ENCODE measurements around the gene UBE2G1. TPM values are rescaled to one million over a fixed set of nuclear protein-coding genes. Genes with fewer than 3 reads are reported as not detected.

Gene UBE2G1
- polyA plus RNA-seq, 1 experiment, result 51.5 TPM

DNA sequence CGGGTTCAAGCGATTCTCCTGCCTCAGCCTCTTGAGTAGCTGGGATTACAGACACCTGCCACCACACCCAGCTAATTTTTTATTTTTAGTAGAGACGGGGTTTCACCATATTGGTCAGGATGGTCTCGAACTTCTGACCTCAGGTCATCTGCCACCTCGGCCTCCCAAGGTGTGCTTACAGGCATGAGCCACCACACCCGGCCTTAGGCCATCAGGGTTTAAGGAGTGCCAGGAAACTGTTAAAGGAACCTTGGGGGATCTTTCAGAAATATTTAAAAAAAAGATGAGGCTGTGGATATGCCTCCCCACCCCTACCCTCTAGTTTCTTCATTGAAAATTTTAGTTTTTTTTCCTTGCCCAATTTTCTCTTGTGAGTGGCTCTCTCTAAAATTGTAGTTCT is 31.4 kb upstream of the UBE2G1 start:
- Histone ChIP-seq H3K27me3 (ENCODE audit: control insufficient read depth, insufficient read depth, low read length) (peaks cover 9% of the 10 kb centered on the region), H3K9me3 (ENCODE audit: control insufficient read depth, insufficient read depth, low read length) (no peaks in the 10 kb centered on the region), H3K4me3 (ENCODE audit: low read depth, low read length) (no peak overlapping the region), H3K27ac (ENCODE audit: low read depth, low read length) (no peak overlapping the region)
- no peak for DNase-seq (ENCODE audit: low read depth, low spot score)
- CTCF ChIA-PET, result no interaction called here
- POLR2A ChIA-PET, result interaction anchor here (0.6 kb wide), 1 partner anchor 133 kb away, joined by 3 read pairs; no protein-coding TSS in a partner anchor
- TF ChIP-seq, protein P1, sequence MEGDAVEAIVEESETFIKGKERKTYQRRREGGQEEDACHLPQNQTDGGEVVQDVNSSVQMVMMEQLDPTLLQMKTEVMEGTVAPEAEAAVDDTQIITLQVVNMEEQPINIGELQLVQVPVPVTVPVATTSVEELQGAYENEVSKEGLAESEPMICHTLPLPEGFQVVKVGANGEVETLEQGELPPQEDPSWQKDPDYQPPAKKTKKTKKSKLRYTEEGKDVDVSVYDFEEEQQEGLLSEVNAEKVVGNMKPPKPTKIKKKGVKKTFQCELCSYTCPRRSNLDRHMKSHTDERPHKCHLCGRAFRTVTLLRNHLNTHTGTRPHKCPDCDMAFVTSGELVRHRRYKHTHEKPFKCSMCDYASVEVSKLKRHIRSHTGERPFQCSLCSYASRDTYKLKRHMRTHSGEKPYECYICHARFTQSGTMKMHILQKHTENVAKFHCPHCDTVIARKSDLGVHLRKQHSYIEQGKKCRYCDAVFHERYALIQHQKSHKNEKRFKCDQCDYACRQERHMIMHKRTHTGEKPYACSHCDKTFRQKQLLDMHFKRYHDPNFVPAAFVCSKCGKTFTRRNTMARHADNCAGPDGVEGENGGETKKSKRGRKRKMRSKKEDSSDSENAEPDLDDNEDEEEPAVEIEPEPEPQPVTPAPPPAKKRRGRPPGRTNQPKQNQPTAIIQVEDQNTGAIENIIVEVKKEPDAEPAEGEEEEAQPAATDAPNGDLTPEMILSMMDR (IDR thresholded peaks at IDR 0.05; ENCODE audit: low read depth, low read length), result no peak

DNA sequence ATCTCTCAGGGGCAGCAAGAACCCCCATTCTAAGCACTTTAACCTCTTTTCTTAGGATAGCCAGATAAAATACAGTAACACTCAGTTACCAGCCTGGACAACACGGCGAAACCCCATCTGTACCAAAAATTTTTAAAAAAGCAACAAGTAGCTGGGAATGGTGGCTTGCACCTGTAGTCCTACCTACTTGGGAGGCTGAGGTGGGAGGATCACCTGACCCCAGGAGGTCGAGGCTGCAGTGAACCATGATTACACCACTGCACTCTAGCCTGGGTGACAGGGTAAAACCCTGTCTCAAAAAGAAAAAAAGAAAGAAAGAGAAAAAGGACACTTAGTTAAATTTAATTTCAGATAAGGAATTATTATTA is 28.6 kb upstream of the UBE2G1 start:
- POLR2A ChIA-PET, result no interaction called here
- H3K27me3 ChIP-seq (ENCODE audit: control insufficient read depth, insufficient read depth, low read length), result peaks cover 9% of the 10 kb centered on the region
- CTCF ChIA-PET, result interaction anchor here (0.7 to 1.4 kb wide), 2 partner anchors 26 to 82 kb away, joined by 3 to 5 read pairs; no protein-coding TSS in a partner anchor
- no peaks in the 10 kb centered on the region for H3K9me3 ChIP-seq (ENCODE audit: control insufficient read depth, insufficient read depth, low read length)
- no peak overlapping the region for H3K27ac ChIP-seq (ENCODE audit: low read depth, low read length)
- no peak overlapping the region for H3K4me3 ChIP-seq (ENCODE audit: low read depth, low read length)
- TF ChIP-seq, protein P1 (IDR thresholded peaks at IDR 0.05; ENCODE audit: low read depth, low read length), result no peak
- DNase-seq (ENCODE audit: low read depth, low spot score), result no peak

DNA sequence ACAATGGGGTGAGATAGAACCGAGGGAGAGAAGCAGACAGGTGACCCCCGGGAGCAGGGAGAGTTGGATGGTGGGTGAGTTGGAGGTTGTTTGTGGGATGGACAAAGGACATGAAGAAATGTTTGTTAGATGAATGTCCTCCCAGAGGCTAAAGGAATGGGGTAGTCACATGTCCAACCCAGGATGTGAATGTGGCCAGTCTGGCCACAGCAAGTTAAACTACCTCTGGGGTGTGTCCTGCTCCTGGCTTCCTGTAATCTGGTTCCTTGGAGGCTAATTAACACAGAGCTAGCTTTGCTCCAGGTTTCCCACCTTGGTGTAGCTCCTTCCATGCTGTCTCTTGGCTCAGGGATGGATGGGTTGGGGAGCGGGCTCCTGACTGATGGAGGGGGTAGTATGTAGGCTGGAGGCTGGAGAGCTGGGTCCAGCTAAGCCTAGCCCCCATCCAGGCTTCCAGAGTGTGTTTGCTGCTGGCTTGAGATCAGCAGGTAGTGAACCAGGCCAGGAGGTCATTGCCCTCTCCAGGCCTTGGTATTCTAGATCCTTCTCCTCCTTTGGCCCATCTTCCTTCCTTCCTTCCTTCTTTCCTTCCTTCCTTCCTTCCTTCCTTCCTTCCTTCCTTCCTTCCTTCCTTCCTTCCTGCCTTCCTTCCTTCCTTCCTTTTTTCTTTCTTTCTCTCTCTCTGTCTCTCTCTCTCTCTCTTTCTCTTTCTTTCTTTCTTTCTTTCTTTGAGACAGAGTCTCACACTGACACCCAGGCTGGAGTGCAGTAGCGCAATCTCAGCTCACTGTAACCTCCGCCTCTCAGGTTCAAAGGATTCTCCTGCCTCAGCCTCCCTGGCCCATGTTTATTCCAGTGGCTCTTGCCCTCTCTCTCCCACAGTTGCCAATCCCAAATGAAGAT is 28.0 kb upstream of the UBE2G1 start:
- POLR2A ChIA-PET, result no interaction called here
- DNase-seq (ENCODE audit: low read depth, low spot score), result no peak

DNA sequence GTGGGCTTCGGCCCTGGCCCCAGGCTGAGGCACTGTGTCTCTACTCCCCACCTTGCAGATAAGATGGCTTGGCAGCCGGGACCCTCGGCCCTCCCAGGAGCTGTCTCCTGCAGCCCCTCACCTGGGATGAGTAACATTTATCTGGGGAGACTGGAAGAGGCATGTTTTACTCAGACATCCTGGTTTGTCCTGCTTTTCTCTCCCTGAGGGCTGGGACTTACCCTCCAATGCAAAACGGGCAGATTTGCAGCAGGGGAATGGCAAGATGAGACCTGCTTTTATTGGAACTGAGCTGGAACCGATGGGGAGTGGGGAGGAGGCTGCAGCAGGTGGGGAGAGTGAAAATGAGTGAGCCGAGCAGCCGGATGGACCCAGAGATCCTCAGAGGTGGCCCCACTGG is 27.3 kb upstream of the UBE2G1 start:
- POLR2A ChIA-PET, result no interaction called here
- no peak overlapping the region for H3K27ac ChIP-seq (ENCODE audit: low read depth, low read length)
- CTCF ChIA-PET, result no interaction called here
- H3K9me3 ChIP-seq (ENCODE audit: control insufficient read depth, insufficient read depth, low read length), result no peaks in the 10 kb centered on the region
- DNase-seq (ENCODE audit: low read depth, low spot score), result no peak
- TF ChIP-seq, protein P1 (IDR thresholded peaks at IDR 0.05; ENCODE audit: low read depth, low read length), result no peak
- peaks cover 9% of the 10 kb centered on the region for H3K27me3 ChIP-seq (ENCODE audit: control insufficient read depth, insufficient read depth, low read length)
- H3K4me3 ChIP-seq (ENCODE audit: low read depth, low read length), result no peak overlapping the region

More for the DNA sequence above, 28.0 kb upstream of the UBE2G1 start:
- H3K9me3 ChIP-seq (ENCODE audit: control insufficient read depth, insufficient read depth, low read length), result no peaks in the 10 kb centered on the region
- H3K27ac ChIP-seq (ENCODE audit: low read depth, low read length), result no peak overlapping the region
- CTCF ChIA-PET, result interaction anchor here (0.7 kb wide), 1 partner anchor 82 kb away, joined by 3 read pairs; no protein-coding TSS in a partner anchor
- no peak overlapping the region for H3K4me3 ChIP-seq (ENCODE audit: low read depth, low read length)
- H3K27me3 ChIP-seq (ENCODE audit: control insufficient read depth, insufficient read depth, low read length), result peaks cover 9% of the 10 kb centered on the region
- TF ChIP-seq, protein P1 (IDR thresholded peaks at IDR 0.05; ENCODE audit: low read depth, low read length), result no peak

DNA sequence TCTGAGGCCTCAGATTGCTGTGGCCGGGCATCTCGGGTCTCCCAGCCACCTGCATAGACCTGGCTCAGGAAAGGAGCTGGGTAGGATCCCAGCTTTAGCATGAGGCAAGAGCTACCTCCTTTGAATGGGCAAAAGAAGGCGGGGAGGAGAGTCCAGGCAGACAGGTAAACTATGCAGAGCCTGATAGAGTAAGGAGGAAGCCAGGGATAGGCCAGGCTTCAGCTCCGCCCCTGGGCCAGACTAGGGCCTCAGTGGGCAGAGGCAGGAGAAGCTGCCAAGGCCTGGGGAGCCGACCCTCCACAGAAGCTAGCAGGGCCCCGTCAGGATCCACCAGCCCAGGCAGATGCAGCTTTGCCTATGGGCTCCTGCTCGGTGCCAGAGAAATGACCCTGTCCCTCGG is 22.6 kb upstream of the UBE2G1 start:
- POLR2A ChIA-PET, result no interaction called here

More for the DNA sequence above, 22.6 kb upstream of the UBE2G1 start:
- Histone ChIP-seq H3K9me3 (ENCODE audit: control insufficient read depth, insufficient read depth, low read length) (no peaks in the 10 kb centered on the region), H3K27ac (ENCODE audit: low read depth, low read length) (no peak overlapping the region), H3K4me3 (ENCODE audit: low read depth, low read length) (no peak overlapping the region), H3K27me3 (ENCODE audit: control insufficient read depth, insufficient read depth, low read length) (peaks cover 5% of the 10 kb centered on the region)
- CTCF ChIA-PET, result interaction anchor here (1.5 kb wide), 1 partner anchor 173 kb away, joined by 4 read pairs; no protein-coding TSS in a partner anchor
- TF ChIP-seq, protein P1 (IDR thresholded peaks at IDR 0.05; ENCODE audit: low read depth, low read length), result no peak
- DNase-seq (ENCODE audit: low read depth, low spot score), result no peak

All from AG04450 (cell line).